PFSK-1 (cell line): Measurements from ENCODE around the gene RAP1GAP2.

ENCODE experiments used
- FOXP2 ChIP-seq: optimal IDR thresholded peaks from 2 replicates; pipeline ENCODE3; 2011; ENCODE audit warnings: borderline replicate concordance, control low read depth, inconsistent platforms; ENCODE audit not compliant: insufficient read depth; ENCODE audit errors: extremely low read length, extremely low read depth
- POLR2AphosphoS5 ChIP-seq: IDR thresholded peaks from 2 replicates; pipeline ENCODE4 v1.6.1; 2012; ENCODE audit warnings: low read depth, mild to moderate bottlenecking, control low read depth, low read length, moderate library complexity
- SIN3A ChIP-seq: IDR thresholded peaks from 2 replicates; pipeline ENCODE4 v1.6.1; 2012; ENCODE audit warnings: mild to moderate bottlenecking, low read length, moderate library complexity, borderline replicate concordance; ENCODE audit not compliant: insufficient read depth
- TAF1 ChIP-seq: IDR thresholded peaks from 2 replicates; pipeline ENCODE4 v1.6.1; 2012; ENCODE audit warnings: low read length, control low read depth, borderline replicate concordance; ENCODE audit not compliant: insufficient read depth
- TF ChIP-seq, protein P1 (sequence below), 2 experiments: IDR thresholded peaks; 2 replicates each; pipeline versions ENCODE4 v1.6.1 to v1.8.0; 2011 to 2012; ENCODE audit warnings: low read depth in 2 of 2, low read length in 2 of 2, control low read depth in 1 of 2, inconsistent platforms in 1 of 2, mild to moderate bottlenecking in 1 of 2, moderate library complexity in 1 of 2; ENCODE audit not compliant: insufficient read depth in 1 of 2

GRCh38 chr17:3040882-3041281, 244.6 kb downstream of the RAP1GAP2 start:
- no peak for TF ChIP-seq POLR2AphosphoS5
- TF ChIP-seq SIN3A: no peak
- TF ChIP-seq, protein P1, sequence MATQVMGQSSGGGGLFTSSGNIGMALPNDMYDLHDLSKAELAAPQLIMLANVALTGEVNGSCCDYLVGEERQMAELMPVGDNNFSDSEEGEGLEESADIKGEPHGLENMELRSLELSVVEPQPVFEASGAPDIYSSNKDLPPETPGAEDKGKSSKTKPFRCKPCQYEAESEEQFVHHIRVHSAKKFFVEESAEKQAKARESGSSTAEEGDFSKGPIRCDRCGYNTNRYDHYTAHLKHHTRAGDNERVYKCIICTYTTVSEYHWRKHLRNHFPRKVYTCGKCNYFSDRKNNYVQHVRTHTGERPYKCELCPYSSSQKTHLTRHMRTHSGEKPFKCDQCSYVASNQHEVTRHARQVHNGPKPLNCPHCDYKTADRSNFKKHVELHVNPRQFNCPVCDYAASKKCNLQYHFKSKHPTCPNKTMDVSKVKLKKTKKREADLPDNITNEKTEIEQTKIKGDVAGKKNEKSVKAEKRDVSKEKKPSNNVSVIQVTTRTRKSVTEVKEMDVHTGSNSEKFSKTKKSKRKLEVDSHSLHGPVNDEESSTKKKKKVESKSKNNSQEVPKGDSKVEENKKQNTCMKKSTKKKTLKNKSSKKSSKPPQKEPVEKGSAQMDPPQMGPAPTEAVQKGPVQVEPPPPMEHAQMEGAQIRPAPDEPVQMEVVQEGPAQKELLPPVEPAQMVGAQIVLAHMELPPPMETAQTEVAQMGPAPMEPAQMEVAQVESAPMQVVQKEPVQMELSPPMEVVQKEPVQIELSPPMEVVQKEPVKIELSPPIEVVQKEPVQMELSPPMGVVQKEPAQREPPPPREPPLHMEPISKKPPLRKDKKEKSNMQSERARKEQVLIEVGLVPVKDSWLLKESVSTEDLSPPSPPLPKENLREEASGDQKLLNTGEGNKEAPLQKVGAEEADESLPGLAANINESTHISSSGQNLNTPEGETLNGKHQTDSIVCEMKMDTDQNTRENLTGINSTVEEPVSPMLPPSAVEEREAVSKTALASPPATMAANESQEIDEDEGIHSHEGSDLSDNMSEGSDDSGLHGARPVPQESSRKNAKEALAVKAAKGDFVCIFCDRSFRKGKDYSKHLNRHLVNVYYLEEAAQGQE (IDR thresholded peaks at IDR 0.05; ENCODE audit: insufficient read depth in 1 of 2, low read depth in 2 of 2, low read length in 2 of 2): no peak
- TF ChIP-seq TAF1: no peak
- TF ChIP-seq FOXP2: no peak
